Nephron progenitor cell (in vitro differentiated cells): ENCODE results near the gene NUDT19.

Experiments used
- DNase-seq: peaks from one replicate; pipeline ENCODE4 v3.0.0; 2021
- H3K27ac Mint-ChIP-seq: 2 replicates; pipeline ENCODE4 v1.8.0; 2021; ENCODE audit warnings: mild to moderate bottlenecking, moderate library complexity, mixed read lengths
- H3K27me3 Mint-ChIP-seq: 2 replicates; pipeline ENCODE4 v1.8.0; 2021; ENCODE audit warnings: mild to moderate bottlenecking, low read depth, mixed read lengths; ENCODE audit not compliant: poor library complexity
- H3K36me3 Mint-ChIP-seq: 2 replicates; pipeline ENCODE4 v1.8.0; 2021; ENCODE audit warnings: low read depth, mixed read lengths
- H3K4me1 Mint-ChIP-seq: 2 replicates; pipeline ENCODE4 v1.8.0; 2021; ENCODE audit warnings: mixed read lengths
- H3K4me3 Mint-ChIP-seq: 2 replicates; pipeline ENCODE4 v1.8.0; 2021; ENCODE audit warnings: mild to moderate bottlenecking, moderate library complexity, mixed read lengths
- H3K9me3 Mint-ChIP-seq: 2 replicates; pipeline ENCODE4 v1.8.0; 2021; ENCODE audit warnings: mild to moderate bottlenecking, moderate library complexity, mixed read lengths
- CTCF ChIP-seq: fragments of 200-600 bp; sonication (generic); IDR thresholded peaks from 2 replicates; pipeline ENCODE4 v1.5.0; 2021; ENCODE audit warnings: antibody characterized with exemption

NUDT19 gene

GRCh38 chr19:32749361-32749760 is 57.7 kb downstream of the NUDT19 start:
- Mint-ChIP-seq H3K9me3 (no peaks in the 10 kb centered on the region), H3K36me3 (no peaks in the 10 kb centered on the region), H3K27me3 (no peaks in the 10 kb centered on the region), H3K4me1 (peaks cover 18% of the 10 kb centered on the region), H3K27ac (no peak overlapping the region), H3K4me3 (no peak overlapping the region)
- no peak for TF ChIP-seq CTCF
- no peak for DNase-seq

GRCh38 chr19:32750441-32751055 is 58.9 kb downstream of the NUDT19 start:
- Mint-ChIP-seq H3K36me3 (no peaks in the 10 kb centered on the region), H3K27me3 (peaks cover 4% of the 10 kb centered on the region), H3K9me3 (no peaks in the 10 kb centered on the region), H3K4me3 (no peak overlapping the region), H3K4me1 (peaks cover 18% of the 10 kb centered on the region), H3K27ac (no peak overlapping the region)
- no peak for TF ChIP-seq CTCF
- DNase-seq, result no peak

- H3K36me3 Mint-ChIP-seq, result no peaks in the 10 kb centered on the region
- H3K4me3 Mint-ChIP-seq, result no peak overlapping the region
- H3K27ac Mint-ChIP-seq, result no peak overlapping the region
- no peaks in the 10 kb centered on the region for H3K9me3 Mint-ChIP-seq
- no peak for TF ChIP-seq CTCF
- H3K27me3 Mint-ChIP-seq, result peaks cover 6% of the 10 kb centered on the region
- peaks cover 18% of the 10 kb centered on the region for H3K4me1 Mint-ChIP-seq
- no peak for DNase-seq
Observed at GRCh38 chr19:32751066-32751465, 59.4 kb downstream of the NUDT19 start.

GRCh38 chr19:32757189-32757588 is 65.6 kb downstream of the NUDT19 start:
- TF ChIP-seq CTCF, result no peak
- Mint-ChIP-seq H3K27ac (no peak overlapping the region), H3K4me3 (no peak overlapping the region), H3K36me3 (no peaks in the 10 kb centered on the region), H3K4me1 (no peaks in the 10 kb centered on the region), H3K9me3 (peaks cover 11% of the 10 kb centered on the region), H3K27me3 (peaks cover 15% of the 10 kb centered on the region)
- no peak for DNase-seq
